NCI-H69 (cell line): ENCODE measurements around the gene RNF44.

ENCODE experiments used
- DNase-seq: peaks from one replicate; lab custom pipeline; 2025; lab: John Stamatoyannopoulos, UW

The RNF44 gene

DNA sequence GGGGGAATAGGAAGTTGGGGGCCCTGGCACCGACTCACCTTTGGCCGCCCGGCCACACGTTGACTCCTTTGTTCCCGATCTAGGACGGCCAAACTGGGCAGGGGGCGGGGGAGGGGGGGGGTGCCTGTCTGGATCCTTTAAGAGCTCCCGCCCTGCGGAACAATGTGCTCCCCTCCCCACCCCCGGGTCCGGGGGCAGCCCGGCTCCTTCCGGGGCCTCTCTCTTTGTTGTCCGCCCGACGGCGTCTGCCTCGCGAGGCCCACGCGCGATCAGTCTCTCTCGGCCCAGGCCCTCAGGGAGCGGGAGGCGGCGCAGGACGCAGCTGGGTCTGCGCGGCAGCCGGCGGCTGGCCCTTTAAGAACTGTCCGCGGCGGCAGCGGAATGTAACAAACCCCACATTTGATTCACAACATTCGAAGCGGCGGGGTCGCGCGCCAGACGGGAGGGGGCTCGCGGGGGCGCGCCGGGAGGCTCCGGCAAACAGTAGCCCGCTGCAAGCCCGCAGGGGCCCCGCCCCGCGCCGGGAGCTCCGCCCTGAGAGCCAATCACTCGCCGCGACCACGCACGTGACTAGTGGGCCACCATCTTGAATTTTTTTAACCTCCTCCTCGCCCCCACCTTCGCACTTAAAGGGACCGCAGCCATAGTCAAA is at the start of gene RNF44:
TSS of gene RNF44 (minus strand) at position 501 of the 652 bp plus-strand sequence. CDS start 4,930 bp downstream, outside the sequence.
- peak; percentile 99 for DNase-seq

- DNase-seq, result no peak
Observed at GRCh38 chr5:176583076-176583475, 45.9 kb upstream of the RNF44 start.

GRCh38 chr5:176581361-176581760 is 44.2 kb upstream of the RNF44 start:
- DNase-seq, result no peak

DNA sequence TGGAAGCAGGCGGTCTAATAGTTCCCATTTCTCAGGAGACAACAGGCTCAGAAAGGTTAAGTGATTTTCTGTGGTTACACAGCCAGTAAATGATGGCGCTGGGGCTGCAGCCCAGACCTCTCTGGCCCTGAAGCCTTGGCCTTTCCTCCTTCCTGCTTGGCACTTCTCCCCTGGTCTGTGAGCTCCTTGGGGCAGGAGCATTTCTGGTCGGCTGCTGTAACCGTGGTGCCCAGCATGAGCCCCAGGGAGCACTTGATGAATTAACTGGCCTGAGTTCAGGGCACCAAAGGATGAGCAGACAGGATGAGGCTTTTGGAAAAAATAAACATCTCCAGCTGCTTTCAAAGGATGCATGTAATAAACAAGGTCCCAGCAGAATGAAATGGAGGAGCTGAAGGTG is 42.1 kb upstream of the RNF44 start:
- DNase-seq, result no peak

DNA sequence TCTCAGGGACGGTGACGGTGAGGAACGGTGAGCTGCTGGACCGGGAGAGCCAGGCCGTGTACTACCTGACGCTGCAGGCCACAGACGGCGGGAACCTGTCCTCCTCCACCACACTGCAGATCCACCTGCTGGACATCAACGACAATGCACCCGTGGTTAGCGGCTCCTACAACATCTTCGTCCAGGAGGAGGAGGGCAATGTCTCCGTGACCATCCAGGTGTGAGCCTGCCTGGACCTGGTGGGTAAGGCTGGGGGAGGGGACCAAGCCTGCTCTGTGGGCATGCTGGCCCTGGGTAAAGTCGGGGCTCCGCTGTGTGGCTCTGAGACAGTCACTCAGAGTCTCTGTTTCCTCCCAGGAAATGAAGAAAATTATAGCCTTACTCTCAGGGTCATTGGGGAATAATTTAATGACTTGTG is 41.2 kb upstream of the RNF44 start:
- peak; percentile 84 for DNase-seq

DNA sequence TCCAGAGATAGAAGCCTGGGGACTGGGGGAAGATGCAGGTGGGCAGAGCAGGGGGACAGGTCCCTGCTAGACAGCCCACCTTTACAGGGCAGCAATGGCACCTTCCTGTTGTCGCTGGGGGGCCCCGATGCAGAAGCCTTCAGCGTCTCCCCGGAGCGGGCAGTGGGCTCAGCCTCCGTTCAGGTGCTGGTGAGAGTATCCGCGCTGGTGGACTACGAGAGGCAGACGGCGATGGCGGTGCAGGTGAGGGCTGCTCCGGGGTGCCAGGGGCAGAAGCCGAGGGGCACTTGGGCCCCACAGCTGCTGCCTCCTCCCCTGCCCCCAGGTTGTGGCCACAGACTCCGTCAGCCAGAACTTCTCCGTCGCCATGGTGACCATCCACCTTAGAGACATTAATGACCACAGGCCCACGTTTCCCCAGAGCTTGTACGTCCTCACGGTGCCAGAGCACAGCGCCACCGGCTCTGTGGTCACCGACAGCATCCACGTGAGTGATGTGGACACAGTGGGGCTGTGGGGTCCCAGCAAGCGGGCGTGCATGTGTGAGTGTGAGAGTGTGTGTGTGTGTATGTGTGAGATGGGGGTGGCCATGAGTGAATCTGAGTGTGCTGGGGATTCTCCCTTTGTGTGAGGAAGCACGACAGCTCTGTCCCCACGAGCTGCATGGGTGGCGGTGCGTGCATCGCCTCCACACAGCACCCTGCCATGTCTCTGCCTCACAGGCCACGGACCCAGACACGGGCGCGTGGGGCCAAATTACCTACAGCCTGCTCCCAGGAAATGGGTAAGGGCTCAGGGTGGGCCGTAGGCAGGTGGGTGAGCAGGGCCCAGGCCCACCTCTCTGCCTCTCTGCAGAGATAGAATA is 40.3 kb upstream of the RNF44 start:
- no peak for DNase-seq

DNA sequence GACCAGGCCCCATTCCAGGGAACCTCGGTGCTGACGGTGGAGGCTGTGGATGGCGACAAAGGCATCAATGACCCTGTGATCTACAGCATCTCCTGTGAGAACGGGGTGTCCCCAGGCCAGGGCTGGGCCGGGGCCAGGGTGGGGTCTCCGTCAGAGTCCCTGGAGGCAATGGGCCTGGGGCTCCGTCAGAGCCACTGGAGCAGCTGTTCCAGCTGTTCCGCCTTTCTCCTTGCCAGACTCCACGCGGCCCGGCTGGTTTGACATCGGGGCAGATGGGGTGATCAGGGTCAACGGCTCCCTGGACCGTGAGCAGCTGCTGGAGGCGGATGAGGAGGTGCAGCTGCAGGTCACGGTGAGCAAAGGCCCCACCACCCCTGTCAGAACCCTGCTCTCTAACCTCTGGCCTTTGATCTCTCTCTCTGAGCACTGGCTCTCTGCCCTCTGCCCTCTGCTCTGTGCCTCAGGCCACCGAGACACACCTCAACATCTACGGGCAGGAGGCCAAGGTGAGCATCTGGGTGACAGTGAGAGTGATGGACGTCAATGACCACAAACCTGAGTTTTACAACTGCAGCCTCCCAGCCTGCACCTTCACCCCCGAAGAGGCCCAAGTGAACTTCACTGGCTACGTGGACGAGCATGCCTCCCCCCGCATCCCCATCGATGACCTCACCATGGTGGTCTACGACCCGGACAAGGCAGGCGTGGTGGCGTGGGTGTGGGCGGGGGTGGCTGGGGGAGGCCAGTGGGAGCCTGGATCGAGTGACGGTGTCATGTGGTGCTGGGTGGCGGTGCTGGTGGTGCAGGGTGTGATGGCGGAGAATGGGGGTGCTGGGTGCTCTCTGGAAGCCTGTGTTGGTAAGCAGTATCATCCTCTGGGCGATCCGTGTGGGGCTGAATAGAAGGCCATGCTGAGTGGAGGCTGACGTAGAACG is 38.6 kb upstream of the RNF44 start:
- DNase-seq, result no peak

DNA sequence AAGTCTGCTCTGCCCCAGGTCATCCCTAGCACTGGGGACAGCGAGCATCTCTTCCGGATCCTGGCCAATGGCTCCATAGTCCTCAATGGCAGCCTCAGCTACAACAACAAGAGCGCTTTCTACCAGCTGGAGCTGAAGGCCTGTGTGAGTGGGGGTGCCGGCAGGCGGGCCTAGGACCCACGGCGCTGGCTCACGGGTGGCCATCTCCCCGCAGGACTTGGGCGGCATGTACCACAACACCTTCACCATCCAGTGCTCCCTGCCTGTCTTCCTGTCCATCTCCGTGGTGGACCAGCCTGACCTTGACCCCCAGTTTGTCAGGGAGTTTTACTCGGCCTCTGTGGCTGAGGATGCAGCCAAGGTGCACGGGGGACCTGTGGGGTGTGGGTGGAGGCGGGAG is 37.9 kb upstream of the RNF44 start:
- DNase-seq, result no peak

GRCh38 chr5:176574297-176574591 is 37.0 kb upstream of the RNF44 start:
- DNase-seq, result no peak

DNA sequence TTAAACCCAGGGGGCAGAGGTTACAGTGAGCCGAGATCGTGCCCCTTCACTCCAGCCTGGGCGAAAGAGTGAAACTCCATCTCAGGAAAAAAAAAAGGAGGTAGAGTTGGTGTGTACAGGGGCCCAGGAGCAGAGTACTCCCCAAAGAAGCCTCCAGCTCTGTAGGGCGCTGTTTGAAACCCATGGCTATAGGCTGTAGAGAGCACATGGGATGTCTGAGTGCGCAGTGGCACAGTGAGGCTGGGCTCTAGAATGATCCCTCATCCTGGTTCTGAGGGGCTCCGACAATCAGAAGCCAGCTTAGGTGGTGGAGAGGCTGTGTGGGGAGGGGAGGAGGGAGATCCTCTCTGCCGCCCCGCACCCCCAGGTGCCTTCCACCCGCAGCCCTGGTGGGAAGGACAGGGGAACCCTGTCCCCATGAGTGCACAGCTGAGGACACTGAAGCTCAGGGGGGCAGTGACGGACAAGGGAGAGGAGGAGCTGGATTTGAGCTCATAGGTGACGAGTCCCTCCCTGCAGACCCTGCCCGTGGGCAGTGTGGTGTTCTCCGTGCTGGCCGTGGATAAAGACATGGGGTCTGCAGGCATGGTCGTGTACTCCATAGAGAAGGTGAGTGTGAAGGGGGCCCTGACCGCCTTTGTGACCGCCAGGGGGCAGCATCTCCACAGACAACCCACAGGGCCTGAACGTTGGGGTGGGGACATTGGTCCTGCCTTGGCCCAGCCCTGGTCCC is 36.5 kb upstream of the RNF44 start:
- DNase-seq, result peak; percentile 72

GRCh38 chr5:176570044-176570443 is 32.8 kb upstream of the RNF44 start:
- no peak for DNase-seq

DNA sequence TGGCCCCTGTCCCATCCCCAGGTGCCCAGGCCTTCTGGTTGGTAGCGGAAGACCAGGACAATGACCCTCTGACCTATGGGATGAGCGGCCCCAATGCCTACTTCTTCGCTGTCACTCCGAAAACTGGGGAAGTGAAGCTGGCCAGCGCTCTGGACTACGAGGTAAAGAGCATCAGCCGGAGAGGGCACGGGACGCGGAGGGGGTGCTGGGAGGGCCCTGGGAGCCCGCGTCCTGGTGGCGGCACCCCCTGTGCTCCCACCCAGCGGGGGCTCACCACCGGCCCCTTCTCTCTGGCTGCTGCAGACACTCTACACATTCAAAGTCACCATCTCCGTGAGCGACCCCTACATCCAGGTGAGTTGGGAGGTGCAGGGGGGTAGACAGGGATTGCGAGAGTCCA is 31.5 kb upstream of the RNF44 start:
- DNase-seq, result no peak

DNA sequence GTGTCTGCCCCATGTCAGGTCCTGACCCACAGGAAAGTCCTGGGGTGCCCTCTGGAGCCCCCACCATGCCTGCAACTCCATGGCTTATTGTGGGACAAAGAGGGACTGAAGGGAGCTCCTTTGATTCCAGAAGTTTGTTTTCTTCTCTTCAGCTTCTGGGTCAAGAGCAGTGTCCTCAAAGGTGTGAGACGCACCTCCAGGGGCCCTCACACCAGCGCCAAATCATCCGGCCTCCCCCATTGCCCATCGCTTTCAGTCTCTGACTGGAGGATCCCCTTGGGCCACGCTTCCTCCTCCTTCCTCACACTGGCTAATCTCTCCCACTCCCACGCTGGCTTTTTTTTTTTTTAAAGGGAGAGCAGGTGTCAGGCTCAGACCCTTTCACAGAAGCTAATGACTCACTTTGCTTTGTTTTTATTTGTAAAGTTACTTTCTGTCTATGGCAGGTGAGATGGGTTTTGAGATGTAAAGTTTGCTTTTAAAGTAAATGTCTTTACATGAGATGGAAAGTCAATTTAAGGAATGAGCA is 28.6 kb upstream of the RNF44 start:
- DNase-seq, result no peak

GRCh38 chr5:176564002-176564401 is 26.8 kb upstream of the RNF44 start:
- no peak for DNase-seq

GRCh38 chr5:176562189-176562588 is 25.0 kb upstream of the RNF44 start:
- no peak for DNase-seq

- DNase-seq, result no peak
Observed at GRCh38 chr5:176561259-176561658, 24.1 kb upstream of the RNF44 start.

DNA sequence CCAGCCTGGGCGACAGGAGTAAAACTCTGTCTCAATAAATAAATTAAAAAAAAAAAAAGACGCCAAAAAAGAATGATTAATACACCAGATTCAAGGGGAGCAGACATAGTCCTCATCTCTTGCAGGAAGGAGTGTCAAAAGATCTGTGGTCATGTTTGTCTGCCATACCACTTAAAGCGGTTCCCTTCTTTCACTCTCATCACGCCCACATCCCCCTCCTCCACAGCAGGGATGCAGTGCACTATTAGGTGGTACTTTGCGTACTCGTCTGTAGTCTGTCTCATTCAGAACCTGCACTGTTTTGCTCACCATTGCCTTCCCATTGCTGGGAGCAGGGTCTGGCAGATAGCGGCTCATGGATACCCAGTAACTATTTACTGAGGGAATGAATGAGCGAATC is 23.2 kb upstream of the RNF44 start:
- no peak for DNase-seq

GRCh38 chr5:176559683-176560082 is 22.5 kb upstream of the RNF44 start:
- peak; percentile 67 for DNase-seq

DNA sequence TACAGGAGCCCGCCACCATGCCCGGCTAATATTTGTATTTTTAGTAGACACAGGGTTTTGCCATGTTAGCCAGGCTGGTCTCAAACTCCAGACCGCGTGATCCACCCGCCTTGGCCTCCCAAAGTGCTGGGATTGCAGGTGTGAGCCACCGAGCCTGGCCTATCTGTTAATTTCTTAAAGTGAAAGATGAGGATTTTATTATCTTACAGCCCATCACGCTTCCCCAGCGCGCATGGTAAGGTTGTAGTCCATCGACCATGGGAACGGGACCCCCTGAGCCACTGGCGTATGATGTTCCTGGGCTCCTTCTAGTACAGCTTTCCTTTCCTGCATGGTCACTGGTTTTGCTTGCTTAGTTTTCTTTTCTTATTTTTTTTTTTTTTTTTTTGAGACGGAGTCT is 20.6 kb upstream of the RNF44 start:
- DNase-seq, result no peak

- peak; percentile 85 for DNase-seq
Observed at GRCh38 chr5:176553260-176554085, 16.3 kb upstream of the RNF44 start.
